HG03066 (cell line): ENCODE data around the gene FAM221A.
"Not testable (repeated sequence)": the region's sequence is repeated elsewhere in the genome, so short reads cannot be mapped to it uniquely, and the experiment has no call there.

ENCODE experiments used
- ATAC-seq: cut with Tn5 transposase; IDR thresholded peaks from one replicate; pipeline ENCODE4 v1.9.1; 2021; ENCODE audit warnings: low read depth; ENCODE audit not compliant: unreplicated experiment

FAM221A gene

GRCh38 chr7:23698822-23699221, 18.8 kb downstream of the FAM221A start:
- no peak for ATAC-seq

GRCh38 chr7:23700046-23700445, 20.0 kb downstream of the FAM221A start:
- no peak for ATAC-seq

GRCh38 chr7:23709081-23709750, 29.2 kb downstream of the FAM221A start:
- no peak for ATAC-seq

- no peak for ATAC-seq
Observed at GRCh38 chr7:23710000-23710399, 30.0 kb downstream of the FAM221A start, which contains the start of gene STK31. STK31 (plus strand) TSS chr7:23710219; CDS start chr7:23710286, 67 bp downstream.

GRCh38 chr7:23712368-23713284, 32.6 kb downstream of the FAM221A start:
- no peak for ATAC-seq

GRCh38 chr7:23713285-23714149, 33.5 kb downstream of the FAM221A start:
- no peak for ATAC-seq

- no peak for ATAC-seq
Observed at GRCh38 chr7:23714150-23714464, 34.1 kb downstream of the FAM221A start.

- no peak for ATAC-seq
Observed at GRCh38 chr7:23714579-23714978, 34.6 kb downstream of the FAM221A start.

GRCh38 chr7:23715099-23715498, 35.1 kb downstream of the FAM221A start:
- ATAC-seq = no peak

- ATAC-seq = no peak
Observed at GRCh38 chr7:23717788-23718187, 37.8 kb downstream of the FAM221A start.

- no peak for ATAC-seq
Observed at GRCh38 chr7:23721456-23721855, 41.5 kb downstream of the FAM221A start.

GRCh38 chr7:23722587-23723216, 42.7 kb downstream of the FAM221A start:
- ATAC-seq = not testable (repeated sequence)

GRCh38 chr7:23724113-23724512, 44.1 kb downstream of the FAM221A start:
- not testable (repeated sequence) for ATAC-seq

GRCh38 chr7:23742051-23742450, 62.1 kb downstream of the FAM221A start:
- no peak for ATAC-seq

GRCh38 chr7:23743226-23743625, 63.2 kb downstream of the FAM221A start:
- no peak for ATAC-seq

GRCh38 chr7:23746629-23747028, 66.6 kb downstream of the FAM221A start:
- ATAC-seq = no peak

GRCh38 chr7:23751852-23752251, 71.9 kb downstream of the FAM221A start:
- no peak for ATAC-seq
